ENCODE measurements around the gene PADI1.

DNA sequence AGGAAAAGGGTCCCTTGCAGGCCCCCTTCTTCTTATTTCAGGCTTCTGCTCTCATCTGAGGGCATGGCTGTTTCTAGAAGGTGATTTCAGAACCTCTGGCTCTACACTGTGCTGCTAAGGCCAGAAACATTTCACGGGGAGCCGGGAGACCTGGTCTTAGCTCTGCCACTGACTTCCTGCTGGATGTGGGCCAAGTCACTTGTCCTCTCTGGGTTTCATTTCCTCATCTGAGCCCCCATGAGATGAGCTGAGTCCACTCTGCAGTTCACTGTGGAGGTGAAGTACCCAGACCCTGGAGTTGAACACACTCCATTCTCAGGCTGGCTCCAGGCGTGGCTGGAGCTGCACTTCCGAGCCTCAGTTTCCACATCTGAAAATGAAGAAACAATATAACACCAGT, 2.1 kb downstream of the PADI1 start:
- TF ChIP-seq, protein P1, sequence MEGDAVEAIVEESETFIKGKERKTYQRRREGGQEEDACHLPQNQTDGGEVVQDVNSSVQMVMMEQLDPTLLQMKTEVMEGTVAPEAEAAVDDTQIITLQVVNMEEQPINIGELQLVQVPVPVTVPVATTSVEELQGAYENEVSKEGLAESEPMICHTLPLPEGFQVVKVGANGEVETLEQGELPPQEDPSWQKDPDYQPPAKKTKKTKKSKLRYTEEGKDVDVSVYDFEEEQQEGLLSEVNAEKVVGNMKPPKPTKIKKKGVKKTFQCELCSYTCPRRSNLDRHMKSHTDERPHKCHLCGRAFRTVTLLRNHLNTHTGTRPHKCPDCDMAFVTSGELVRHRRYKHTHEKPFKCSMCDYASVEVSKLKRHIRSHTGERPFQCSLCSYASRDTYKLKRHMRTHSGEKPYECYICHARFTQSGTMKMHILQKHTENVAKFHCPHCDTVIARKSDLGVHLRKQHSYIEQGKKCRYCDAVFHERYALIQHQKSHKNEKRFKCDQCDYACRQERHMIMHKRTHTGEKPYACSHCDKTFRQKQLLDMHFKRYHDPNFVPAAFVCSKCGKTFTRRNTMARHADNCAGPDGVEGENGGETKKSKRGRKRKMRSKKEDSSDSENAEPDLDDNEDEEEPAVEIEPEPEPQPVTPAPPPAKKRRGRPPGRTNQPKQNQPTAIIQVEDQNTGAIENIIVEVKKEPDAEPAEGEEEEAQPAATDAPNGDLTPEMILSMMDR (IDR thresholded peaks at IDR 0.05) = no peak
- TF ChIP-seq POLR2A (IDR thresholded peaks at IDR 0.05) = no peak

Data from adrenal gland (tissue), 5 donors.